IPS-15b (cell line): ENCODE data around the gene APOA5.
"Not testable (repeated sequence)": the region's sequence is repeated elsewhere in the genome, so short reads cannot be mapped to it uniquely, and the experiment has no call there.

Source experiments
- H3K27me3 ChIP-seq: one replicate; pipeline ENCODE4 v1.6.1; 2013; ENCODE audit warnings: low read length; ENCODE audit not compliant: control insufficient read depth, insufficient read depth
- H3K36me3 ChIP-seq: one replicate; pipeline ENCODE4 v1.6.1; 2013; ENCODE audit warnings: low read length; ENCODE audit not compliant: control insufficient read depth, insufficient read depth
- H3K4me1 ChIP-seq: one replicate; pipeline ENCODE4 v1.6.1; 2013; ENCODE audit warnings: mild to moderate bottlenecking, low read length; ENCODE audit not compliant: control insufficient read depth, insufficient read depth
- H3K4me3 ChIP-seq: one replicate; pipeline ENCODE4 v1.5.1; 2013; ENCODE audit warnings: low read depth, low read length
- H3K9ac ChIP-seq: one replicate; pipeline ENCODE4 v1.6.1; 2013; ENCODE audit warnings: low read depth, mild to moderate bottlenecking, low read length
- H3K9me3 ChIP-seq: one replicate; pipeline ENCODE4 v1.6.1; 2013; ENCODE audit warnings: mild to moderate bottlenecking, low read length; ENCODE audit not compliant: control insufficient read depth, insufficient read depth

The APOA5 gene

GRCh38 chr11:116791813-116792143 is at the start of gene APOA5:
Gene APOA5 (minus strand): TSS chr11:116791879. CDS start chr11:116791860, 19 bp downstream.
- peaks cover 11% of the 10 kb centered on the region for H3K4me1 ChIP-seq
- H3K27me3 ChIP-seq = peaks cover 22% of the 10 kb centered on the region
- H3K9me3 ChIP-seq = no peaks in the 10 kb centered on the region
- H3K36me3 ChIP-seq = no peaks in the 10 kb centered on the region
- H3K9ac ChIP-seq = no peak within 1 kb of the TSS
- H3K4me3 ChIP-seq = peak within 1 kb of the TSS; percentile 10

GRCh38 chr11:116840746-116841296 is 49.1 kb upstream of the APOA5 start:
- Histone ChIP-seq H3K36me3 (peaks cover 9% of the 10 kb centered on the region), H3K4me3 (no peak overlapping the region), H3K4me1 (no peaks in the 10 kb centered on the region), H3K9ac (no peak overlapping the region), H3K27me3 (no peaks in the 10 kb centered on the region), H3K9me3 (no peaks in the 10 kb centered on the region)

- peaks cover 7% of the 10 kb centered on the region for H3K36me3 ChIP-seq
Measured at GRCh38 chr11:116840224-116840745, 48.6 kb upstream of the APOA5 start.

GRCh38 chr11:116838321-116839084 is 46.8 kb upstream of the APOA5 start:
- H3K4me1 ChIP-seq = peaks cover 2% of the 10 kb centered on the region
- no peaks in the 10 kb centered on the region for H3K36me3 ChIP-seq
- no peak overlapping the region for H3K9ac ChIP-seq
- no peak overlapping the region for H3K4me3 ChIP-seq
- no peaks in the 10 kb centered on the region for H3K27me3 ChIP-seq
- no peaks in the 10 kb centered on the region for H3K9me3 ChIP-seq

More at GRCh38 chr11:116840224-116840745, 48.6 kb upstream of the APOA5 start:
- Histone ChIP-seq H3K27me3 (no peaks in the 10 kb centered on the region), H3K4me1 (no peaks in the 10 kb centered on the region), H3K9me3 (no peaks in the 10 kb centered on the region), H3K4me3 (no peak overlapping the region), H3K9ac (no peak overlapping the region)

- Histone ChIP-seq H3K4me1 (peaks cover 2% of the 10 kb centered on the region), H3K27me3 (no peaks in the 10 kb centered on the region), H3K4me3 (no peak within 1 kb of the TSS), H3K36me3 (no peaks in the 10 kb centered on the region), H3K9ac (no peak within 1 kb of the TSS), H3K9me3 (no peaks in the 10 kb centered on the region)
Measured at GRCh38 chr11:116837231-116838091, 45.8 kb upstream of the APOA5 start, which contains the start of gene APOA1. Gene APOA1 (minus strand): TSS chr11:116837622. CDS start chr11:116837387, 235 bp downstream.

GRCh38 chr11:116836632-116836991 is 44.9 kb upstream of the APOA5 start:
- Histone ChIP-seq H3K9ac (no peak overlapping the region), H3K4me1 (peaks cover 2% of the 10 kb centered on the region), H3K36me3 (no peaks in the 10 kb centered on the region), H3K4me3 (no peak overlapping the region), H3K27me3 (no peaks in the 10 kb centered on the region), H3K9me3 (no peaks in the 10 kb centered on the region)

- H3K4me3 ChIP-seq = peak overlapping the region; percentile 53
- no peaks in the 10 kb centered on the region for H3K27me3 ChIP-seq
- peaks cover 2% of the 10 kb centered on the region for H3K4me1 ChIP-seq
- no peak overlapping the region for H3K9ac ChIP-seq
- H3K9me3 ChIP-seq = no peaks in the 10 kb centered on the region
- no peaks in the 10 kb centered on the region for H3K36me3 ChIP-seq
Measured at GRCh38 chr11:116835791-116836631, 44.3 kb upstream of the APOA5 start.

- H3K9ac ChIP-seq = no peak overlapping the region
- H3K36me3 ChIP-seq = no peaks in the 10 kb centered on the region
- H3K4me1 ChIP-seq = peaks cover 2% of the 10 kb centered on the region
- H3K9me3 ChIP-seq = no peaks in the 10 kb centered on the region
- no peaks in the 10 kb centered on the region for H3K27me3 ChIP-seq
- peak overlapping the region; percentile 53 for H3K4me3 ChIP-seq
Measured at GRCh38 chr11:116835042-116835772, 43.5 kb upstream of the APOA5 start.

- H3K27me3 ChIP-seq, H3K4me1 ChIP-seq, H3K9ac ChIP-seq, H3K9me3 ChIP-seq, H3K4me3 ChIP-seq, H3K36me3 ChIP-seq: not testable (repeated sequence)
Measured at GRCh38 chr11:116834535-116835041, 42.9 kb upstream of the APOA5 start.

GRCh38 chr11:116833816-116834534 is 42.3 kb upstream of the APOA5 start:
- Histone ChIP-seq H3K4me3 (no peak overlapping the region), H3K27me3 (no peaks in the 10 kb centered on the region), H3K9me3 (no peaks in the 10 kb centered on the region), H3K36me3 (no peaks in the 10 kb centered on the region), H3K4me1 (peaks cover 2% of the 10 kb centered on the region), H3K9ac (no peak overlapping the region)
